HG02885 (cell line): Measurements from ENCODE around the gene REPIN1.

Source experiments
- ATAC-seq: cut with Tn5 transposase; IDR thresholded peaks from one replicate; pipeline ENCODE4 v1.9.1; 2021; ENCODE audit warnings: mild to moderate bottlenecking; ENCODE audit not compliant: unreplicated experiment, poor library complexity

Gene REPIN1

DNA sequence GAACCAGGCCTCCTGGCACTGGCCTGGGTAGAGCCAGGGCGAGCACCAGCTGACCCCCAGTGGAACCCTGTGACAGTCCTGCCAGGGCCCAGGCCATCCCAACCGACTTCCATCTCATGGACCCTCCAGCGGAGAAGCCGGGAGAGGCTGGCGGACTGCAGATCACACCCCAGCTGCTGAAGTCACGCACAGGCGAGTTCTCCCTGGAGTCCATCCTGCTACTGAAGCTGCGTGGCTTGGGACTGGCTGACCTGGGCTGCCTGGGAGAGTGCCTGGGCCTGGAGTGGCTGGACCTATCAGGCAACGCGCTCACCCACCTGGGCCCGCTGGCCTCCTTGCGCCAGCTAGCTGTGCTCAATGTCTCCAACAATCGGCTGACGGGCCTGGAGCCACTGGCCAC lies 31.9 kb upstream of the REPIN1 start:
- no peak for ATAC-seq

DNA sequence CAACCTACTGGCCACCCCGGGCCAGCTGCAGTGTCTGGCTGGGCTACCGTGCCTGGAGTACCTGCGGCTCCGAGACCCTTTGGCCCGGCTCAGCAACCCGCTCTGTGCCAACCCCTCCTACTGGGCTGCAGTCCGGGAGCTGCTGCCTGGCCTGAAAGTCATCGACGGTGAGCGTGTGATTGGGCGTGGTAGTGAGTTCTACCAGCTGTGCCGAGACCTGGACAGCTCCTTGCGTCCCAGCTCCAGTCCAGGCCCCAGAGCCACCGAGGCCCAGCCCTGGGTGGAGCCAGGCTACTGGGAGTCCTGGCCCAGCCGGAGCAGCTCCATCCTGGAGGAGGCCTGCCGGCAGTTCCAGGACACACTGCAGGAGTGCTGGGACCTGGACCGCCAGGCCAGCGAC lies 31.4 kb upstream of the REPIN1 start:
- ATAC-seq, result no peak

DNA sequence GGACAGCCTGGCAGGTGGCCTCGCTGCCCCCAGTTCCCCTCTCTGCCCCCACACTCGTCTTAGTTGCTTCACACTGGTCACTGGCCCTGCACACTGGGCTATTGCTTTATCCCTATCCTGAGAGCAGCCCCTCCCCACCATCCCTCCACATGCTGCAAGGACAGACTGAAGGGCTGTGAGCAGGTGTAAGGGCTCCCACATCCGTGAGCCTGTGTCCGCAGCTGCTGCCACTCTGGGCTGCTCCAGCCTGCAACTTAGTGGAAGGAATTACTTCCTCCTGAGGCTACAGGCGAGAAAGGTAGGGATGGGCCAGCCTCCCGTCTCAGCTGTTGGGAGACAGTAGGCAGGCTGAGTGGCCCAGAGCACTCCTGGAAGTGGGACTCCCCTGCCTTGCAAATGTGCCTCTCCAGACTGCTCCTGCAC lies 31.0 kb upstream of the REPIN1 start:
- no peak for ATAC-seq

DNA sequence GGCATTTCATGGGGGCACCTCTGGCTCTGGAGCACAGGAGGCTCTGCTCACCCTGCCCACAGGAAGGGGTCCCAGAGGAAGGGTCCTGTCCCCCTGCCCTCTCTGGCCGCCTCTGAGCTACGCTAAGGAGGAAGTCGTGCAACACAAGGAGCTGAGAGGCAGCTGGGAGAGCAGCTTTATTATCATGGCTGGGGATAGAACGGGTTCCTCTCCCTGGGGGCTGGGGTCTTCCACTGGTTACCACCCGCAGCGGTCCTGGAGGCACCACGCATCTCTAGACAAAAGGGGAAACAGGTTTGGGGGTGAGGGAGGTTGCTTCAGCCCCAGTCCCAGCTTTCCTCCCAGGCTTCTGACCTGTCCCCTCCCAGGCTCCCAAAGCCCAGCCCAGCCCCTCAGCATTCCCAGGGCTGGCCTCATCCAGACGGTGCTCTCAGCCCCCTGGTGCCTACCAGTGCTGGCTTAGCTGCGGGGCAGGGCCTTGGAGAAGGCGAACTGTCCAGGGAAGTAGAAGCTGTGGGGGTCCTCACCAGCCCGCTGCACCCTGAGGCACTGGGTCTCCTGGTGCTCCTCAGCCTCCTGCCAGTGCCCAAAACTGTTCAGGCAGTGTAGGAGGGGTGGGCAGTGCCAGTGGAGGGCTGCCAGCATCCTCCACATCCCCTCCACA lies 30.3 kb upstream of the REPIN1 start:
- no peak for ATAC-seq

DNA sequence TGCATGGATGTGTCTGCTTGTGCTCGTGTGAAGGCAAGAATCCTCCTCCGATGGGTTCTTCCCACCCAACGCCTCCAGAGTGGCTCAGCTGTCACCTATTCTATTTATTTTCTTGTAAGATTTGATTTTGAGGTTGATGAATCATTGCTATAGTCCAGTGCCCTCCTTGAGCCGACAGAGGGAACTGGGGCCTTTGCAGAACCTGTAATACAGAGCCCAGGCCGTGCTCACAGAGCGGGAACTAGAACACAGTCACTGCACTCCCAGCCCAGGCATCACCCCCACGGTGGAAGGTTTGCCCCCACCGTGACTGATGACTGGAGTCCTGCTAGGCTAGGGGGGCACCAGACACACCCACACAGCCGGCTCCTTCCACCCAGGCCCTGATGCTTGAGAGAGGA lies 29.2 kb upstream of the REPIN1 start:
- no peak for ATAC-seq

DNA sequence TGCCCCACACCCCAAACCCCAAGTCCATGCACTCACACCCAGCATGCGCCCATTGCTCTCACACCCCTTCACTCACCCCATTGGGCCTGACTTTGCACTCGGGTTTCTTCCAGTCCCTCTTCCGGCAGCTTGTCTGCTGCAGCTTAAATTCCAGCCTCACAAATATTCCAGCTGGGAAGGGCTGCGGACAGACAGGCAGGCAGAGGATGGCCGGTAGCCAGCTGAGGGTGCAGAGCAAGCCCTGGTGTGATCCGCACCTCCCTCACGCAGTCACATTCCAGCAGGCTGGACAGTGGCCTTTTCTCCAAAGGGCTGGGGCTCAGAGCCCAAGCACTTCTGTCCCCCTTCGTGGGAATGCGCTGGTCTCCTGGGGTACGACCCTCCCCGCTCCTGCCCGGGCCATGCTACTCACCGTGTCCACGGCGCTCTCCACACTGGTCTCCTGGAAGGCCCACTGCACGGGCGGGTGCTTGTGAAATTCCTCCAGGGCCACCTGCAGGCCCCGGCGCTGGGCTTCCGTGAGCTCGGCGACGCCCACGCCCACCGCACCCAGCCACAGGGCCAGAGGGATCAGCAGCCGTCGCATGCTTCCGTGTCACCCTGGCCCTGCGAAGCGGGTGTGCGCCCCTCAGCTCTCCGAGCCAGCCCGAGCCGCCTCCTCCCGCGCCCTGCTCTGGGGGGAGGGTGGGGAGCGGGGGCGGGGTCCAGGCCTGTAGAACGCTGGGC lies 28.4 kb upstream of the REPIN1 start:
- ATAC-seq, result no peak

DNA sequence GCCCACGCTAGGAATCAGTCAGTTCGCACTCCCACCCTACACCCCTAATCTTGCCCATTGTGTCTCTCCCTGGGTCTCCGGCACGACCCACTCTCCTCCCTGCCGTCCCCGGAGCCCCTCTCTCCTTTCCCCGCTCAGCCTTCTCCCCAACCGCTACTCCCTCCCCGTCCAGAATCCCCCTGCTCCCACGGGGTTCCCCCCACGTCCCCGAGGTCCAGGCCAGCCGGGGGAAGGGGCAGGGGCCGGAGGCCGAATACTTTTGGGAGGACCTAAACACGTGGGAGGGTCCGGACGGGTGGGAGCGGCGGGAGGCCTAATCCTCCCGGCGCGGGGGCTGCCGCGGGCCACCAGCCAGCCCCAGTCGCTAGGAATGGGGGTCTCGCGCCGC lies 27.8 kb upstream of the REPIN1 start:
- ATAC-seq, result no peak

DNA sequence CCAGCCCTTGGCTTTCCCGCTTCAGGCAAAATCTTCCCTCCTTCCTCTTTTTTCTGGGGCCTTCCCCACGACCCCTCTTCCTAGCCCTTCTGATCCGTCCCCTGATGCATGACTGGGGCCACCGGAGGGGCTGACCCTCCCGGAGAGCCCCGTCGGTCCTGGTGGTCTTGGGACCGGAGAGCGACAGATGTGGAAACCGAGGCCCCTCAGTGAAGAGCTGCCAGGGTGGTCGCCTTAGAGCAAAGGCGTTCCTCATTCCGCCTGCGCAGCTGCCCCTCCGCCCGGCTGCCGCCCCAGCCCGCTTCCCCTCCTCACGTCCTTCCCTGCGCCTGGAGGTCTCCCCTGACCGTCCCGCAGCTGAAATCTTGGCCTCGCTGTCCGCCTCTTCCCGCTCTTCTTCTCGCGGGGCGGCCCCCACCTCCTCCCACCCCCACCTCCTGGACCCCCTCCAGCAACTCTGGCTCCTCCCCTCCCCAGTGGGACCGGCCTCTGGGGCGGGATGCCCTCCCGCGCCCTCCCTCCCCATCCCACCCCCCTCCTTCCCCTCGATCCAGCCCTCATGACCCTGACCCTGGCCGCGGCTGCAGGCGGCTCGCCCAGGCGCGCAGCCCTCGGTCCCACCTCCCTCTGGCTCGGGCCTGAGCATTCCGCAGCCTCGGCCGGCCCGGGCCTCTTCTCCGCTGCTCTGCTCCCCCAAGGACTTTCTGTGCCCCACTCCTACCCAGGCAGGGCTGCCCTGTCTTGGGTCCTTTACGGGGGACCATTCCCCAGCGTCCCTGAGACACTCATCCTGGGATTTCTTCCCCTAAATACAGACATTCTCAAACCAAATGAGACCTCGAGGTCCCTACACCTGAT lies 27.1 kb upstream of the REPIN1 start, which contains the start of gene RARRES2:
TSS of gene RARRES2 (minus strand) at position 367 of the 858 bp plus-strand sequence. CDS start 1,020 bp downstream, outside the sequence.
- ATAC-seq, result no peak

DNA sequence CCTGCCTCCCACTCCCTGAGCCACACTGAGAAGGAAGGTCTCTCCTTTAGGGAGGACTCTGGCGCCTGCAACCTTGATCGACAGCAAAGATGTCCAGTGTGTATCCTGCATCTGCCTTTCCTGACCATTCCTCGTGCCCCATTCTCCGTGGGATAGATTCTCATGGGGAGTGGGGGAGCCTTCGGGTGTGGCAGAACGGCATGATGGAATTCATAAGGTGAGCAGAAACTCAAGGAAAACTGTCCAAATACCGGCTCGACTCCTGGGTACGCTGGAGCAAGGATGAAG lies 26.6 kb upstream of the REPIN1 start:
- no peak for ATAC-seq

DNA sequence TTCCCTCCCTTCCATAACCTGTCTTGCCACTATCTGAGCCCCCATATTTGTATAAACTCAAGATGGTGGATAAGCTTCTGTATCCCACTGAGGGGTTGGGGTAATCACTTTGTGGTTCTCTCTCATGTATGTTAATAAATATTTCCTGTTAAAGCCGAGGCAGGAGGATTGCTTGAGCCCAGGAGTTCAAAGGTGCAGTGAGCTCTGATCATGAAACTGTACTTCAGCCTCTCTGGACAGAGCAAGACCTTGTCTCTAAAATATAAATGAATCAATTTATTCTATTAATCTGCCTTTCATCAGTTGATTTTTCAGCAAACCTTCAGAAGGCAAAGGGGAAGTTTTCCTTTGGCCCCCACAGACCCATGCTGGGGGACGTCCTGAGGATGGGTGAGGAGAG lies 25.4 kb upstream of the REPIN1 start:
- no peak for ATAC-seq

DNA sequence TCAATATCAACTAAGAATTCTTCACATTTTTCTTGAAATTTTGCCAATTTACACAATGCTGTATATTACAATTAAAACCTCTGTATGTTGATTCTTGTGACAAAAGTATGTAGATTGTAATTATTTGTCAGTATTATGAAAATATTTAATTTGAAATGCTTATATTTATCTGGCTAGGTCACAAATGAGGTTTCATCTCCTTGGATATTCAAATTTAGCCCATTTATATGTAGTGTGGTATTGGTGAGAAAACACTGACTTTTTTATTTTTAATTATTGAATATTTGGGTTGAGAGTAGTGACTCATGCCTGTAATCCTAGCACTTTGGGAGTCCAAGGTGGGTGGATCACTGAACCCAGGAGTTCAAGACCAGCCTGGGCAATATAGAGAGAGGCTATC lies 24.3 kb upstream of the REPIN1 start:
- no peak for ATAC-seq

DNA sequence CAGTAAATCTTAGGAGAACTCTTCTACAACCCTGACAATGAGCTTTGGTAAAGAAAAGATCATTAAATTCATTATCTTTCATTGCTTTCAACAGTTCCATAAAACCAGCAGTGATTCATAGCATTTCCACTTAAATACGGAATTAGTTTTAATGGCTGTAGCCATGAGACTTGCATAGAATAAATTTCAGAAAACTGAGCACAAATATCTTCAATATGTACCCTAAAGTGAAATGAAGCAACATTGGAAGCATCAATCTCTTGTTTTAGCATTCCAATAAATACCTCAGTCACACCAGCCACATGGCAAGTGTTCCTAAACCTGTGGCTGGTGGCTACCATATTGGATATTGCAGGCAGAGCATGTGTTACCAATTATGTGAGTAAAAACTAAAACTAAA lies 23.6 kb upstream of the REPIN1 start:
- no peak for ATAC-seq

DNA sequence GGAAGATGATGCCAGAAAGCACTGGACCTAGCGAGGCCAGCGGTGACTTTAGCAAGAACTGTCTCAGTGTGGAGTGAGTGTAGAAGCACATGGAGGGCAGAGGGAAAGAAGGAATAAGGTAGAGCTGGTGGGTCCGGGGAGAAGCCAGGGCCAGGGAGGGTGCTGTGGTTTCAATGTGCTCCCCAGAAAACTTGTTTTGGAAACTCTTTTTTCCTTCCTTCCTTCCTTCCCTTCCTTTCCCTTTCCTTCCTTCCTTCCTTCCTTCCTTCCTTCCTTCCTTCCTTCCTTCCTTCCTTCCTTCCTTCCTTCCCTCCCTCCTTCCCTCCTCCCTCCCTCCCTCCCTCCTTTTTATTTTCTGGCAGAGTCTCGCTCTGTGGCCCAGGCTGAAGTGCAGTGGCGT lies 21.7 kb upstream of the REPIN1 start:
- no peak for ATAC-seq

DNA sequence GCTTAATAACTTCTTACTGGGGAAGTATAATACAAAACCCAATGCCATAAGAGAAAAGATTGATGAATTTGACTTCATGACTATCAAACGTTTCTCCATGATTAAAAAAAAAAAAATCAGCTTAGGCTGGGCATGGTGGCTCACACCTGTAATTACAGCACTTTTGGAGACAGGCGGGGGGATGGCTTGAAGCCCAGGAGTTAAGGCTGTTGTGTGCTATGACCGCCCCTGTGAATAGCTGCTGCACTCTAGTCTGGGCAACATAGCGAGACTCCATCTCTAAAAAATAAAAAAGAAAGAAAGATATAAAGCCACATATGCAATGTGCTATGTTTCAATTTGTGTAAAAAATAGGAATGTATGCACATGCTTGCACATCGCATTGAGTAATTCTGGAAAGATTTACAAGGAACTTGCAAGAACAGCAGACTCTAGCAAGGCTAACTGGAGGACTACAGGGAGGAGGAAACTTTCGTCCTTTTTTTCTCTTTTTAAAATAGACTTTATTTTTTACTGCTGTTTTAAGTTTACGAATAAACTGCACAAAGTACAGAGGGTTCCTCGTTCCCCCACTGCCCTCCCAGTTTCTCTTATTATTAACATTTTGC lies 16.9 kb upstream of the REPIN1 start:
- no peak for ATAC-seq

DNA sequence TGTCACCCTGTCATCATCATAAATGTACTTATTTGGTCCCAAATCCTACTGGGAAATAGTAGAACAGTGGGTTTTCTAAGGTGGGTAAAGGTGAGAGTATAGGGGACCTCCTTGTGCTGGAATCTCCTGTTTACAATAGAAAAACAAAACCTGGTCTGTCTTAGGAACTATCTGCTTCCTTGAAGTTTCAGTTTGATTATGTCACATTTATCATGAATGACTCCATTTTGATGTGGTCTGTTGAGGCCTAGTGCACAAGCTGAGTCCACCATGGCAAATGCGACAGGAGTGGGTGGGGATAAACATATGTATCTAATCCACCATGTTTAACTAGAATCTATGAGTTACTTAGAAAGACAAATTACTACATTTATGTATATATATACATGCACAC lies 13.0 kb upstream of the REPIN1 start:
- ATAC-seq, result no peak

DNA sequence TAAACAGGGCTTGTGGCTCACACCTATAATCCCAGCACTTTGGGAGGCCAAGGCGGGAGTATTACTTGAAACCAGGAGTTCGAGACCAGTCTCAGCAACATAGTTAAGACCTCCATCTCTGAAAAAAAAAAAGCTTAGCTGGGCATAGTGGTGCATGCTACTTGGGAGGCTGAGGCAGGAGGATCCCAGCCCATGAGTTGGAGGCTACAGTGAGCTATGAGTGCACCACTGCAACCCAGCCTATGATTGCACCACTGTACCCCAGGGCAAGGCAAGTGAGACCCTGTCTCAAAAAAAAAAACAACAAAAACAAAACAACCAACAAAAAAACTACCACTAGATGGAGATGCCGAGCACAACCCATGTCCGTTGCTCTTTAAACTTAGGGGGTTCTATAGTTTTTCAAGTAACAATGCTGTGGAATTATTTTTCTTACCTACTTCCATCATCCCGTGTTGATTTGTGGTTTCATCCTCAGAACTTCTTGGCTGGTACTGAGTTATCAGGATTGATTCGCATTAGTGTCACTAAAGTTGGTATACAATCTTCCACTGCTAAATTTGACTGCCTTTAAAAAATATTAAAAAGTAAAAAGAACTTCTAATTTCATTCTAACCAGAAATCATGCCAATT lies 12.2 kb upstream of the REPIN1 start:
- peak; percentile 37 for ATAC-seq

DNA sequence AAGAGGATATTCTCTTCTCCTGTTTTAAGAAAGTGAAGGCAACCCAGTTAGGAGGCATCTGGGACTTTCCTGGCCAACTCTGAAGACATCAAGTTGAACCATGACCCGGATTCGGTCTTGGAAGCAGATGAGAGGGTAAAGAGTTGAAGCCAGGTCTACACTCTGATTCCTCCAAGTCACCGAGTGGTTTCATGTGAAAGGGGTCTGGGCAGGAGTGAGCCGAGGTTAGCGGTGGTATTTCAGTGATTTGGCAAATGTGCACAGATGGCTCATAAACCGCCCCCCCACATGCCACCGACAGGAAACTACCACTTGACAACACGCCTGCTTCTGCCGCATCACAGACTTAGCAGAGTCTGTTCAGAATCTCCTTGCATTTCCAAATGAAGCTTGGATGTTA lies 11.4 kb upstream of the REPIN1 start:
- peak; percentile 63 for ATAC-seq

DNA sequence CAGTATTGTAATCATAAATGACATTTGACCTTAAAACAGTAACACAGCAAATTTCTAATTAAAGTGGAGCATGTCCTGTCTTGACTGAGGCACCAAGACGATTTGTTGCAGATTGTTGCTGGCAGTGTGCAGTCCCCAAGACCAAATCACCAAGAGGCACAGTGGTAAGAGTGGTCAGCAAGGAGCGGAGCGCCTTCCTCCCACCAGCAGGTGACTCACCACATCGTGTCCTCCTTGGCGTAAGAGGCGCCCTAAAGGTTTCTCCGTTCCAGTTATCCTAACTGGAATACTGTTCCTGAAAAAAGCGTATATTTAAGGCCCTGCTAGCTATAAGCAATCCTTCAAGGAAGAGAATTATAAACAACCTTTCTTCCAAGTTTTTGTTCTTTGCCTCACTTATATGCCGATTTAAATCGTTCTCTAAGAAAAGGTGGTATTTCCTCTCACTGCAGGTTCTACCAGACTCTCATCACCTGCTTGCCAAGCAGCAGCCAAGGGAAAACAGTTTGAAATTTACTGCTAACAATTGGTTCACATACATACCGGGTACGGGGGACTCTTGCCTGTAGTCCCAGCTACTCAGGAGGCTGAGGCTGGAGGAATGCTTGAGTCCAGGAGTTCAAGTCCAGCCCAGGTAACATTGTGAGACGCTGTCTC lies 10.7 kb upstream of the REPIN1 start:
- ATAC-seq, result no peak

DNA sequence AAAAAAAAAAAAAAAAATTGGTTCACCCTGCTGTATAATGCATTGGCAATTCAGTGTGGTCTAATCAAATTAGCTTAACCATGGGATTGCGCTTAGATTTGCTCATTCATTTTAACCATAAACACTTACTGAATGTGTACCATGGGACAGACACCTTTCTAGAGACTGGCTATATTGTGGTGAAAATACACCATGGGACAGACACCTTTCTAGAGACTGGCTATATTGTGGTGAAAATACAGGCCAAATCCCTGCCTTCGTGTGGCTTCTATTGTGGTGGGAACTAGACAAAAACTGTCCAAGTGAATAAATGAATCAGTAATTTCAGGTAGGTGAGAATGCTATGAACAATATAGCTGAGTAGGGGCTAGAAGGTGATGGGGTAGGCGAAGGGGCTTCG lies 10.2 kb upstream of the REPIN1 start:
- ATAC-seq, result no peak

DNA sequence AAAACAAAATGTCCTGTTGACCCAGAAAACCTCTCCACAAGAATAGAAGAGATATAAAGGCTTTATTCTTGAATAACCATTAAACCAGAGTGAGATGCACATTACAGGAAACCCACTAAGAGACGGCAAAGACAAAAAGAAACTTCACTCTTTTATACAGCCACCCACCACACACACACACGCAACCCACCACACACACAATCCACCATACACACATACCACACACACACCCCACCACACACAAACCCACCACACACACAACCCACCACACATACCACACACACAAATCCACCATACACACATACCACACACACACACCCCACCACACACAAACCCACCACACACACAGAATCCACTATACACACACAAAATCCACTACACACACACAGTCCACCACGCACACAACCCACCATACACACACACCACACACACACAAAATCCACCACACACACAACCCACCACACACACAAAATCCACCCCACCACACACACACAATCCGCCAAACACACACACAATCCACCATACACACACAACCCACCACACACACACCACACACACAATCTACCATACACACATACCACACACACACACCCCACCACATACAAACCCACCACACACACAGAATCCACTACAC lies 9.5 kb upstream of the REPIN1 start:
- no peak for ATAC-seq
